IMR-90 (cell line): ENCODE measurements around the gene APOC4.

ENCODE experiments used
- CEBPB ChIP-seq: IDR thresholded peaks from 2 replicates; pipeline ENCODE4 v1.6.1; 2012; ENCODE audit warnings: low read depth, low read length, improper control_type of control experiment
- CHD1 ChIP-seq: IDR thresholded peaks from 2 replicates; pipeline ENCODE4 v1.6.1; 2012; ENCODE audit warnings: low read depth, low read length, improper control_type of control experiment
- CTCF ChIP-seq: conservative IDR thresholded peaks from 2 replicates; pipeline ENCODE4 v1.5.1; 2012; ENCODE audit warnings: mild to moderate bottlenecking, low read depth, low read length, improper control_type of control experiment
- ELK1 ChIP-seq: fragments of 150-350 bp; IDR thresholded peaks from 2 replicates; pipeline ENCODE4 v1.6.1; 2016; ENCODE audit warnings: low read depth, mild to moderate bottlenecking, low read length, moderate library complexity, borderline replicate concordance
- FOS ChIP-seq: fragments of 150-350 bp; IDR thresholded peaks from 2 replicates; pipeline ENCODE4 v1.6.1; 2016; ENCODE audit warnings: low read depth, low read length
- MAFK ChIP-seq: IDR thresholded peaks from 2 replicates; pipeline ENCODE4 v1.6.1; 2012; ENCODE audit warnings: low read depth, low read length, improper control_type of control experiment
- MXI1 ChIP-seq: IDR thresholded peaks from 2 replicates; pipeline ENCODE4 v1.6.1; 2012; ENCODE audit warnings: low read depth, mild to moderate bottlenecking, low read length, moderate library complexity, borderline replicate concordance
- NFE2L2 ChIP-seq: fragments of 150-350 bp; IDR thresholded peaks from 2 replicates; pipeline ENCODE4 v1.6.1; 2016; ENCODE audit warnings: low read depth, mild to moderate bottlenecking, low read length
- POLR2A ChIP-seq: IDR thresholded peaks from 2 replicates; pipeline ENCODE4 v1.6.1; 2012; ENCODE audit warnings: mild to moderate bottlenecking, low read depth, low read length
- RAD21 ChIP-seq: IDR thresholded peaks from 2 replicates; pipeline ENCODE4 v1.6.1; 2012; ENCODE audit warnings: low read length, improper control_type of control experiment
- RCOR1 ChIP-seq: IDR thresholded peaks from 2 replicates; pipeline ENCODE4 v1.6.1; 2012; ENCODE audit warnings: mild to moderate bottlenecking, low read length, improper control_type of control experiment; ENCODE audit not compliant: insufficient replicate concordance
- RFX5 ChIP-seq: IDR thresholded peaks from 2 replicates; pipeline ENCODE4 v1.8.0; 2012; ENCODE audit warnings: low read depth, mild to moderate bottlenecking, low read length, moderate library complexity
- SMC3 ChIP-seq: fragments of 150-350 bp; IDR thresholded peaks from 2 replicates; pipeline ENCODE4 v1.6.1; 2016; ENCODE audit warnings: low read depth, mild to moderate bottlenecking, antibody characterized with exemption, low read length, moderate library complexity

DNA sequence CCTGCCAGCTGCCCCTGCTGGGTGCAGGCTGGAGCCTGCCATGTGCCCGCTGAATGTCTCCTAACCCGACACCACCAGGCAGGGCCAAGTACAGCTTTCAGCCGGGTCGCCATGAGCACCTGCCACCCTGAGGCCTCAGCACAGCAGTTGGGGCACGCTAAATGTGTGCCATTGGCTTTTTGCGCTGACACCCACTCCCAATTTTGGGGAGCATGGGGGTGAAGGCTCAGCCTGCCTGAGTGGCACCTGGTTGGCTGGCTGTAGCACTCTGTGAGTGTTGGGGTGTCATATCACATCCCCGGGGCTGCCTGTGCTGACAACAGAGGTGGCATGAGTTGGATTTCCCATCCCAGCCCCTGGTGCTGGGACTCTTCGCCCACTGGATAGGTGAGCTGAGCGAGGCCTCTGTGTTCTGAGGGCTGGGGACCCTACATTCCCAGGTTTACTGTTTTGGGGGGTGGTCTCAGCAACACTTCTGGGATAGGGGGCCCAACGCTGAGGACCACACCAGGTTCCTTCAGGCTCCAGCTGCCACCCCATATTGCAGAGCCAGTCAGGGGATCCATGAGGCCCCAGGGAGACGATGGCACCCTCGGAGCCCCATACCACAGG, 52.0 kb downstream of the APOC4 start:
- TF ChIP-seq POLR2A: no peak
- no peak for TF ChIP-seq CHD1
- TF ChIP-seq CEBPB: no peak
- TF ChIP-seq RAD21: no peak
- no peak for TF ChIP-seq CTCF
- TF ChIP-seq RFX5: no peak
- no peak for TF ChIP-seq MXI1
- TF ChIP-seq SMC3: no peak
- TF ChIP-seq RCOR1: no peak
- TF ChIP-seq NFE2L2: no peak
- no peak for TF ChIP-seq MAFK
- no peak for TF ChIP-seq FOS
- TF ChIP-seq ELK1: no peak
